Fibroblast of gingiva (primary cell): Measurements from ENCODE around the gene OSM.

Experiments
- DNase-seq: peaks from one replicate; pipeline ENCODE4 v3.0.0-alpha.2; 2011; ENCODE audit warnings: low read depth

OSM gene

DNA sequence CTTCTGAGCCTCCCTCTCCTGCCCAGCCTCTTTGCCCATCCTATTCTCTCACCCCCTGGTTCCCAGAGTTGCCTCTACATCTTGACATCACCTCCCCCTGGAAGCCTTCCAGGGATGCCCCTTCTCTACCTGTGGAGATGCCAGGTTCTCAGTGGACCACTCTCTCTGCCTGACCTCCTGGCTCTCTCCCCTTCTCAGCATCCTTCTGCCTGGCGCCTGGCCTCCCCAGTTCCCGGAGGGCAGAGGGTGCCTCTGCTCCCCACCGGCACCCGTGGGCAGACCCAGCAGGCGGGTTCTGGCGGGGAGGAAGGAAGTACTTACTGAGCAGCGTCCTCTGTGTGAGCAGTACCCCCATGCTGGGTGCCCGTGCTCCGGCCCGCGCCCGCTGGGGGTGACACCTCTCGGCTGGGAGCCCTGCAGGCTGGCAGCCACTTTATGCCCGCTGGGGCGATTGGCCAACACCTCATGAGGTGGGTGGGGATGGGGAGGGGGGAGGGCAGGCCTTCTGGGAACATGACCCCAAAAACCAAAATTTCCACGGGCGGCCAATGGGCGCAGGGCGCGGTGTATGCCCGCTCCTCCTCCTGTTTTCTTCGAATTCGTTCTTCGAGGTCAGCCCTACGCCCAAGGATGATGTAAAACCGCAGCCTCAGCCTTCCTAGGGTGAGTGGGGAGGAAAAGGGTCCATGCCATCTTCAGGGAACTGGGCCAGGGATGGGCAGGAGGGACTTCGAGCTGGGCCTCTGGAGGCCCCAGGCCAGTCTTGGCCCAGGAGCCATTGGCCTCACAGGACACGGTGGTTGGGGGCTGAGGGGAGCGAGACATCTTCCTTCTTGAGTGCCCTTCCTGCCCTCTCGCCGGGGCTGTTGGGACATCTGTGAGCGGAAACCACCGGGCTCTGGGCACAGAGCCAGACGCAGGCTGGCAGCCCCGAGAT, at the start of gene OSM:
TSS of gene OSM (minus strand) at position 407 of the 937 bp plus-strand sequence. CDS start at position 355, 52 bp downstream.
- no peak for DNase-seq

DNA sequence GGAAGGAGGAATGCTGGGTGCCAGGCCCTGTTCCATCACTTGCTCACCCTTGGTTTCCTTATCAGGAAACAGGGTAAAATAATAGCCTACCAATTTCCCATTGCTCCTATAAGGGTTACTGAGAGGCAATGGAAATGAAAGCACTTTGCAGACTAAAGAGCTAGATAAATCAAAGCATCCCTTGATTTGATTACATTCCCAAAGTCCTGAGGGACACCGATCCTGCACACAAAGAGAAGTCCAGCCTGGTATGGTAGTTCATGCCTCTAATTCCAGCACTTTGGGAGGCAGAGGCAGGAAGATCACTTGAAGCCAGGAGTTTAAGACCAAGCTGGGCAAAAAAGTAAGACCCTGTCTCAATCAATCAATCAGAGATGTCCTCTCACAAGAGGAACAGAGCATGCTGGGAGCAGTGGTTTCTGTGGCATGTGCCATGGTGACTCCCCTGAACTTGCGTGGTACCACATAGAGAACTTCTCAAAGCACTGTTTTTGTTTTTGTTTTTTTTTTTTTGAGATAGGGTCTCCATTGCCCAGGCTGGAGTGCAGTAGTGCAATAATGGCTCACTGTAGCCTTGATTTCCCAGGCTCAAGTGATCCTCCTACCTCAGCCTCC, 49.4 kb upstream of the OSM start:
- peak; percentile 33 for DNase-seq

DNA sequence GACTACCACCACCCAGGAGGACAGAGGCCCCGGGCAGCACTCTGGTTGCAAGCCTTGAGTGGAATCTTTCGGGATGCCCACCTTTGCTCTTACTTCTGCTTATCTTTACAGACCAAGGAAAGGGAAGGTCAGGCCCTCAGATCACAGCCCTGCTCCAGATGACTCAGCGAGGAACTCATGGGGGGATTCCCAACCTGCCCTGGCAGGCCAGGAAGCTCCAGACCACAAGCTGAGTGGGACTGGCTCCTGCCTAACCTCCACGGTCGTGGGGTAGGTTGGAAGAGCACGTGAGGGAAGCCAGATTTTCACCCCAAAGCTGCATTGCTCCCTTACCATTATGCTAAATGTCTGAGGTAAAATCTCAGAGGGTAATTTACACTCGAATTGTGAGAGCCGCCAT, 48.3 kb upstream of the OSM start:
- DNase-seq, result no peak

GRCh38 chr22:30313527-30314363, 47.1 kb upstream of the OSM start:
- DNase-seq, result no peak

DNA sequence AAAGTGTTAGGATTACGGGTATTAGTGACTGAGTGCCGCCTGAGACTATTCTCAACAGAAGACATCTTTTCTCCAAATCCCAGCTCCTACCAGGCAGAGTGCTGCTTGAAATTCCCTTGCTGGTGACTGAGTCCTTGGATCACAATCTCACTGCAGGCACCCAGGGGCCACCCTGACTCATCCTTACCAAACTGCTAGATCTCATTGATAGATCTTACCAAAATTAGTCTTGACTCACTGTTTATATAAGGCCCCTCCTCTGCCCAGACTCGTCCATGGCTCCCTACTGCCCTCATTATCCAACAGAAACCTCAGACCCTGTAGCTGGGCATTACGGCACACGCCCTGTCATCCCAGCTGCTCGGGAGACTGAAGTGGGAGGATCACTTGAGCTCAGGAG, 45.4 kb upstream of the OSM start:
- peak; percentile 83 for DNase-seq

GRCh38 chr22:30310881-30311771, 44.5 kb upstream of the OSM start:
- DNase-seq, result peak; percentile 90

DNA sequence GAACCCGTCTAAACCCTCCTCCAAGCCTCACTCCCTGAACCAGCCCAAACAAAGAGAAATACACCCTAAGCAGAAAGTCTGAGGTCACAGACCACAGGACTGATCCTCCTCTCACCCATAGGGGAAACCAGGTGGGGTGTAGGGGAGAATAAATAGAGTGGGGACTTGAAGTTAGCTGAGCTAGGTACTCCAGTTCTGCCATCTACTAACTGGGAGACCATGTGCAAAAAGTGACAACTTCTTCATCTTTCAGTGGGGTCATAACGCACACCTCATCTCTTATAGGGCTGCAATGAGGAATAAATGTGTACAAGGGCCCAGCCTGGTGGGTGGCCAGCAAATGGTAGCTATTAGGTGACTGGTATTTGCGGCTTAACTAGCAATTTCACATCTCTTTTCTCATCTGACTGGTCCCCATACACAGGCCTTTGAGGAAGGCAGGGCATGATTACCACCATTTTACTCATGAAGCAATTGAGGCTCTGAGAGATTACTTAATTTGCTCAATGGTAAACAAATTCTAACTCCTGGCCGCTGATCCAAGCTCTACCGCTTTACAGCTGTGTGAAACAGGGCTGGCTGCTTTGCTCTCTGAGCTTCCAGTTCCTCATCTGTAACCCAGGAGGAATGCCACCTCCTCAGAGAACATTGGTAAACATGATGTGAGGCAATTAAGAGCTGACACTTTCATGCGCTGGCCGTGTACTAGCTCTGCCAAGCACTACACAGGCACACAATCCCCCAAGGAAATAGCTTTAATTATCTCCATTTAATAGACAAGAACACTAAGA, 43.5 kb upstream of the OSM start:
- DNase-seq, result peak; percentile 96

DNA sequence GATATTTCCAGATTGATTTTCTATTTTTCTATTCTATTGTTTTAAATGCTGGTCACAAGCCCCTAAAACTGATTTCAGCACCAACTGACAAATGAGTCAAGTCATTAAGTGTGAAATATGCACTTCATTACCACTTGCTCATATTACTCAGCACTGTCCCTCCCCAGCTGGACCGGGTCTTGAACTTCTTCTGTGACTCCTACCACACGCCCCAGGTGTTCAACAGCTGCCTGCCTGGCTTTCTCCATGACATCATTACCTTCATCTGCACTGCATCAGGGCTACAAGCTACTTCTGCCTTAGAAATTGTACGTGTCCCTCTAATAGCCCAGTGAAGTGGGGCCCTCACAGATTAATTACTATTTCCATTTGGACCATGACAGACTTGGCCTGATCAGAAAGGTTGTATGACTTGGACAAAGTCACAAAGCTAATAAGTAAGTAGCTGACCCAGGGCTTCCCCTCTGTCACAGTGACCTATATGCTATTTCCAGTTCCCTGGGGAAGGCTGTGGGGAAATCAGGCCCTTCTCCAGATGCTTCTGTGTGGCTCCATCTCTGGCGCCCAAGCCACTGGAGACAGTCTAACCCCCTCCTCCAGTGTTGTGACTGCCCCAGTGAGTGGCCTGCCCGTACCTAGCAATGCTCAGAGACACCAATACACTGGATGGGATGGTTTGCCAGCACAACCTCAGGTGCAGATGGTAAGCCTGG, 42.0 kb upstream of the OSM start:
- DNase-seq, result peak; percentile 41

DNA sequence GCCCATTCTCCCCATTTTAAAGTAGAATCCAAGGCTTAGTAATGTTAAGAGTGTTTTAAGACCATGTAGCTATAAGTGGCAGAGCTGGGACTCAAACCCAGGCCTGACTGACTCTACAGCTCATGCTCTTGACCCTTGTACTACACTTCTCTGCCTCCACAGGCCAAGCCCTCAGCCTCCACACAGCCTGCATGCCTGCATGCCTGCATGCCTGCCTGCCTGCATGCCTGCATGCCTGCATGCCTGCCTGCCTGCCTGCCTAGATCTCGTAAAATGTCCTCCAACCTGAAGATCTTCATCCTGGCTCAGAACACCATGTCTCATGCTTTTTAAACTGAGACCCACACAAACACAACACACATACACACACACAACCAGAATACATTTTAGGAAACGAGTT, 41.4 kb upstream of the OSM start:
- DNase-seq, result no peak

DNA sequence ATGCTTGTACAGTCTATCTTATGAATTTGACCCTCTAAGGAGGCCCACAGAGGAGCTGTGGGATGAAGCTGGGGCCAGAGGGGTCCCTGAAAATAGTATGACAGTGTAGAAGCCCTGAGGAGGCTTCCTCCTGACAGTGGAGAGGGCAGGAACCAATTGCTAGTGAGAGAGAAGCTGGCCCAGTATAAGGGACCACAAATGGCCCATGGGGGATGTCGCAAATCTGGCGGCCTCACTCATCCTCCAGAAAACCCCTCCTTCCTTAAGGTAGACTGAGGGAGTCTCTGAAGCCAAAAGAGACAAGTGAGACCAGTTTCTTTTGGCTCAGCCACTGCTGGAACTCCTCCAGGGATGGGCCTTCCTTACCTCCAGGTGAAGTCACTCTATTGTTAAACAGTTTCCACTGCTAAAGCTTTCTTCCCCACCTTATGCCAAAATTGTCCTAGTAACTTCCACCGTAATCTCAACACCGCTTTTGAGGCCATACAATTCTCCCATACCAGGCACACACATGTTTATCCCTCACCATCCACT, 40.5 kb upstream of the OSM start:
- DNase-seq, result no peak

- DNase-seq, result no peak
Measured at GRCh38 chr22:30306627-30307011, 40.0 kb upstream of the OSM start.

DNA sequence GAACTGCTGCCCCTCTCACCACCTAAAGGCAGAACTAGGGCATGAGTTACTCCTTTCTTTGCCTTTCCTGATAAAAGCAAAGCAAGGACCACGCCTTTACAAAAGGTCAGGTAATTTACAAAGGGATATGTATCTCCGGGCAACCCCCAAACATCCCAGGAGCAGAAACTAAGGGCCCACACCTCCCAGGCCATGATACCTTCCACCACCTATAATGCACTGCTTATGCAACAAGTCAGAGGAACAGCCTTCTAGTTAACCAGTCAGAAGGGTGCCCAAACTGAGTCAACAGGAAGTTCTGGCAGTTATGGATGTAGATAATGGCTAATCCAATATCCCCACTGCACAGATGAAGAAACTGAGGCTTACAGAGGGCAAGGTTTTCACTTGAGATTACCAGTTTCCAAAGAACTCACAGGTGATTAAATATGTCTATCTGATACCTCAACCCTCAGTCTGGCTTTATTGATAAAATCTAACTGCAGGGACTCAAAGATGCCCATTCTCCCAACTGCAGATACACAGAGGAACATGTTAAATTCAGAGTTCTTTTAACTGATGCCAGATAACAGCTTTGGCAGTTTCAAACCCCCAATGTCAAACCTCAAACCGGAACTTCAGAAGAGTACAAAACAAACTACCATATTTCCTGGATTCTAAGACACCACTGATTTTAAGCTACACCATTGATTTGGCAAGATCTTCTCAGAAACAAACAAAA, 39.4 kb upstream of the OSM start:
- DNase-seq, result no peak

GRCh38 chr22:30305519-30305905, 38.9 kb upstream of the OSM start:
- no peak for DNase-seq

DNA sequence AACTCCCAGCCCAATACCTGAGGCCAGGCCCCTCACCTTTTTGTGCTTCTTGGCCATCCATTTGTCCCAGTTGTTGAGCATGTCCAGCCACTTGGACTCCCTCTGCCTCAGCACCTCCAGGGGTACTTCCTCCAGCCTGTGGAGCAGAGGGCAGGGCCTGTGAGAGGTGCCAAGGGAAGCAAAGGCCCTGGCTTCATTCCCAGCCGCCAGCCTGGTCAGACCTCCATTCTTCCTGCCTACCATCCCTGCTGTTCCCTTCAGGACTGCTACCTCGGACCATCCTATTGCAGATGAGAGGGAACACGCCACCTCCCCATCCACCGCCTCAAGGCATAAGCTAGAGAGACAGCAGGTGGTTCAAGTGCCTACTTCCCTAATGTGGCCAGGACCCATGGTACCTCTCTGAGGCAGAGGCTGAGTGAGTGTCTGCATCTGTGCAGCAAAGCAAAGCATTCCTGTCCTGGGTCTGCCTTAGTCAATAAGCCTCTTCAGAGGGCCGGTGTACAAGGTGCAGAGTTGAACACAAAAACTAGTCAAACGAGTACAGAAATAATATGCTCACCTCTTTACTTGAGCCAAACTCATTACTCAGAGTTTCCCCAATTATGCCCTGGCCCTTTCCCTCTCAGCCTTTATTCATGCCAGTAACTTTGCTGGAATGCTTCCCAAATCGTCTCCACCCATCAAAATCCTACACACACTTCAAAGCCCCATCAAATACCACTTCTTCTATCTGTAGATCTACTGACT, 38.0 kb upstream of the OSM start:
- peak; percentile 46 for DNase-seq

DNA sequence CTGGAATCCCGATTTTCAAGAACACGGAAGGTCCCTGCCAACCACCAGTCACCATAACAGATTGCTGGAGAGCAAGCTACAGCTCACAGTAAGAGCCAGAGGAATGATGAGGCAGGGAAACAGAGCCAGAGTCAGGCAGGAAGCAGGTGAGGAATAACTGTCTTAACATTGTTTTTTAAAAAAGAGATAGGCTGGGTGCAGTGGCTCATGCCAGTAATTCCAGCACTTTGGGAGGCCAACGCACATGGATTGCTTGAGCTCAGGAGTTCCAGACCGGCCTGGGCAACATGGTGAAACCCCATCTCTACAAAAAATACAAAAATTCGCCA, 36.1 kb upstream of the OSM start:
- no peak for DNase-seq

GRCh38 chr22:30301995-30302809, 35.6 kb upstream of the OSM start:
- peak; percentile 52 for DNase-seq

GRCh38 chr22:30299322-30299721, 32.7 kb upstream of the OSM start:
- DNase-seq, result no peak
